Fibroblast of villous mesenchyme (primary cell): ENCODE data around the gene CHTF8. TPM values are rescaled to one million over a fixed set of nuclear protein-coding genes. Genes with fewer than 3 reads are reported as not detected.
A peak's percentile ranks its signal among the peaks of the same experiment; 100 is the strongest.
"Not testable (repeated sequence)": the region's sequence is repeated elsewhere in the genome, so short reads cannot be mapped to it uniquely, and the experiment has no call there.

Experiments
- DNase-seq: peaks from one replicate; pipeline ENCODE4 v3.0.0-alpha.2; 2010; ENCODE audit warnings: low read depth
- H3K4me3 ChIP-seq: 2 replicates; pipeline ENCODE4 v1.5.1; 2011; ENCODE audit warnings: low read depth, mild to moderate bottlenecking, low read length
- CTCF ChIP-seq: IDR thresholded peaks from 2 replicates; pipeline ENCODE4 v1.5.1; 2012; ENCODE audit warnings: low read depth, mild to moderate bottlenecking, low read length; ENCODE audit not compliant: insufficient read depth
- total RNA-seq: library from RNA; depleted of rRNA; stranded (reverse); fragments of >200 nt; gene quantifications from 2 replicates; pipeline ENCODE4 v1.2.3, GENCODE V29; 2012

CHTF8 gene
- total RNA-seq, 1 donor, result 65.2 TPM

GRCh38 chr16:69126221-69126620 is 6.2 kb downstream of the CHTF8 start:
- TF ChIP-seq CTCF, result no peak
- DNase-seq, result no peak

GRCh38 chr16:69124961-69125360 is 7.4 kb downstream of the CHTF8 start:
- H3K4me3 ChIP-seq, DNase-seq: not testable (repeated sequence)

More at GRCh38 chr16:69126221-69126620, 6.2 kb downstream of the CHTF8 start:
- H3K4me3 ChIP-seq, result no peak overlapping the region

- not testable (repeated sequence) for DNase-seq, H3K4me3 ChIP-seq
Observed at GRCh38 chr16:69124406-69124805, 8.0 kb downstream of the CHTF8 start.

- no peak overlapping the region for H3K4me3 ChIP-seq
- DNase-seq, result peak; percentile 76
- peak; percentile 61 for TF ChIP-seq CTCF
Observed at GRCh38 chr16:69123910-69124309, 8.5 kb downstream of the CHTF8 start.

GRCh38 chr16:69120096-69120664 is 12.2 kb downstream of the CHTF8 start:
- no peak overlapping the region for H3K4me3 ChIP-seq
- TF ChIP-seq CTCF, result no peak
- DNase-seq, result no peak

- DNase-seq, result no peak
- no peak for TF ChIP-seq CTCF
- no peak overlapping the region for H3K4me3 ChIP-seq
Observed at GRCh38 chr16:69119536-69119935, 12.9 kb downstream of the CHTF8 start.

GRCh38 chr16:69118994-69119393 is 13.4 kb downstream of the CHTF8 start:
- DNase-seq, result no peak
- no peak overlapping the region for H3K4me3 ChIP-seq
- no peak for TF ChIP-seq CTCF

- DNase-seq, result no peak
- H3K4me3 ChIP-seq, result no peak overlapping the region
- TF ChIP-seq CTCF, result no peak
Observed at GRCh38 chr16:69118468-69118867, 13.9 kb downstream of the CHTF8 start.
